ENCODE results near the gene HOXB2. TPM values are rescaled to one million over a fixed set of nuclear protein-coding genes. Genes with fewer than 3 reads are reported as not detected.

The HOXB2 gene
- total RNA-seq, 1 donor from 2014 or later = 5.6 TPM

DNA sequence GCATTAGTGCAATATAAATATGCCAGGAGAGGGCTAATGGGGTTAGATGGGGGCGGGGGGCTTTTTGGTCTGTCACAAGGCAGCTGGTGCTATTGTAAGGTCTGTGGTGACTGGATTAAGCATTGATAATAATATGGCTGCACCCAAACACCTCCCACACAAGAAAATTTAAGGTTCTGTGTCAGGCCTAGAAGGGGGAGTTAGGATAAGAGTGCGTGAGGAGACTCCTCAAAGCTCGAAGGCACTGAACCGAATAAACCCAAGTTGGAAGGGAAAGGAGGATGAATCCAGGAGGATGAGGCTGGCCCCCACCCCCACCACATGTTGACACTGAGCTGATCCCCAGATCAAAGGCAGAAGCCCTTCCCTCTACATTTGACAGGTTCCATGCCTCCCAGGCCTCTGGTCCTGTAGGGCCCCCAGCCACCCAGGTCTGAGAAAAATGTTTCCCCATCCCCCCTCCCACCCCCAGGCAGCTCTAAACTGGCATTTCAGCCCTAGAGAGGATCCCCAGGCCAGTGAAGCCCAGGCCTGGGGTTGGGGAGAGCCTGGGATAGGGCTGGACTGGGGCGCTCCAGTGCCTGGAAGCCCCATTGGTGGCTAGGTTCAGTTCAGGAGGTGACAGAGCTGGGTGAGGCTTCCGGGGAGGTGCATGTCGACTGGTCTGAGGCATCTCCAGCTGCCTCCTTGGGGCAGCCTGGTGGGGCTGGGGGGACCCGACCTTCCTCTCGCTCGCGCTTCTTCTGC, 15.8 kb downstream of the HOXB2 start:
- H3K36me3 ChIP-seq = no peaks in the 10 kb centered on the region
- H3K27me3 ChIP-seq (ENCODE audit: low read depth) = peaks cover 51% of the 10 kb centered on the region
- H3K9me3 ChIP-seq = no peaks in the 10 kb centered on the region
- TF ChIP-seq, protein P1, sequence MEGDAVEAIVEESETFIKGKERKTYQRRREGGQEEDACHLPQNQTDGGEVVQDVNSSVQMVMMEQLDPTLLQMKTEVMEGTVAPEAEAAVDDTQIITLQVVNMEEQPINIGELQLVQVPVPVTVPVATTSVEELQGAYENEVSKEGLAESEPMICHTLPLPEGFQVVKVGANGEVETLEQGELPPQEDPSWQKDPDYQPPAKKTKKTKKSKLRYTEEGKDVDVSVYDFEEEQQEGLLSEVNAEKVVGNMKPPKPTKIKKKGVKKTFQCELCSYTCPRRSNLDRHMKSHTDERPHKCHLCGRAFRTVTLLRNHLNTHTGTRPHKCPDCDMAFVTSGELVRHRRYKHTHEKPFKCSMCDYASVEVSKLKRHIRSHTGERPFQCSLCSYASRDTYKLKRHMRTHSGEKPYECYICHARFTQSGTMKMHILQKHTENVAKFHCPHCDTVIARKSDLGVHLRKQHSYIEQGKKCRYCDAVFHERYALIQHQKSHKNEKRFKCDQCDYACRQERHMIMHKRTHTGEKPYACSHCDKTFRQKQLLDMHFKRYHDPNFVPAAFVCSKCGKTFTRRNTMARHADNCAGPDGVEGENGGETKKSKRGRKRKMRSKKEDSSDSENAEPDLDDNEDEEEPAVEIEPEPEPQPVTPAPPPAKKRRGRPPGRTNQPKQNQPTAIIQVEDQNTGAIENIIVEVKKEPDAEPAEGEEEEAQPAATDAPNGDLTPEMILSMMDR (IDR thresholded peaks at IDR 0.05) = no peak
- ATAC-seq = no peak
- intact Hi-C loops (cut with DNase I) = no loop called here
- DNase-seq = no peak
- H3K27ac ChIP-seq = no peak overlapping the region
- H3K4me3 ChIP-seq = no peak overlapping the region
- H3K4me1 ChIP-seq = no peaks in the 10 kb centered on the region

DNA sequence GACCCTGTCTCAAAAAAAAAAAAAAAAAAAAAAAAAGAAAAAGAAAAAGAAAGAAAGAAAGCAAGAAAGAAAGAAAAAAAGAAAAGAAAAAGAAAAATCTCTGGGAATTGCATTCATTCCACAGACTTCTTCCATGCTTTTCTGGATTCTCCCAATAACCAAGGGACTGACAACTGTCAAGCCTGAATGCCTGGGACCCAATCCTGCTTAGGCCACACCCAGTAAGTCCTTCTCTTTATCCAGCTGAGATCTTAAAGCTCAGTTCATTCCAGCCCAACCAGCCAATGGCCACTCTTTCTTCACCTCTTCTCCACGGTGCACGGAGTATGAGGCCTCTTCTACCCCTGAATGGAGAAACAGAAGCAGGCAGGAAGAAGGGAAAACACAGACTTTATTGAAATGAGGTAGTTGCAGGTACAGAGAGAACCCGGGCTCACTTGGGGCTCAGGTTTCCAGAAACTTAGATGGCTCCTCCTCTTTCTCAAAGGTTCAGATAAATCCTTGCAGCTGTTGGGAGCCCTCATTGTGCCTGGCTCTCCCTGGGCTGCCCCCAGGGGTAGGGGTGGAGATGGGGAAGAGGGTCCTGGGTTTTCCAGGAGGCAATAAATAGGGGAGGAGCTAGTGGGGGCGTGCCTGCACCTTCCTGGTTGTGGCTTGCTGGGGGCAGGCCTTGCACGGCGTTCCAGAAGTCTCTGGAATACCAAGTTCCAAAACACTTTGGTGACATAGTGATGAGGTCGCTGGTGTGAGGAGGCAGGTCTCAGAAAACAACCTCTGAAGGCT, 16.6 kb downstream of the HOXB2 start:
- no peak overlapping the region for H3K4me3 ChIP-seq
- no peaks in the 10 kb centered on the region for H3K36me3 ChIP-seq
- intact Hi-C loops (cut with DNase I) = no loop called here
- no peak for DNase-seq
- no peaks in the 10 kb centered on the region for H3K4me1 ChIP-seq
- no peak for ATAC-seq
- no peak overlapping the region for H3K27ac ChIP-seq
- peaks cover 55% of the 10 kb centered on the region for H3K27me3 ChIP-seq (ENCODE audit: low read depth)
- H3K9me3 ChIP-seq = no peaks in the 10 kb centered on the region
- TF ChIP-seq, protein P1 (IDR thresholded peaks at IDR 0.05) = no peak

DNA sequence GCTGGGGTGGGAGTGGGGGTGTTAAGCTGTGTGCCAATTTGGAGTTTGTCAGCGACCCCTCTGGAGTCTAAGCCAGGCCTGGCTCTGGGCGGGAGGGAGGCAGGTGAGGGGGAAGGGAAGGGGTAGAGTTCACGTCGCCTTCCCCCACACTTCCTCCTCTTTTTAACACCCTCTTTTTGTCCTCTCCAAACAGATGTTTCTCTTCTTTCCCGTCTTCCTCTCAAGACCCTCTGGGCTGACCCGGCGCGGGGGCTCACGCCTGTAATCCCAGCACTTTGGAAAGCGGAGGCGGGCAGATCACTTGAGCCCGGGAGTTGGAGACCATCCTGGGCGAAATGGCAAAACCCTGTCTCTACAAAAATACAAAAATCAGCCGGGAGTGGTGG, 17.4 kb downstream of the HOXB2 start:
- Histone ChIP-seq H3K27me3 (ENCODE audit: low read depth) (peaks cover 55% of the 10 kb centered on the region), H3K9me3 (no peaks in the 10 kb centered on the region), H3K36me3 (no peaks in the 10 kb centered on the region), H3K27ac (no peak overlapping the region), H3K4me1 (no peaks in the 10 kb centered on the region), H3K4me3 (peak overlapping the region; percentile 25)
- no peak for ATAC-seq
- TF ChIP-seq, protein P1 (IDR thresholded peaks at IDR 0.05) = no peak
- DNase-seq = no peak
- intact Hi-C loops (cut with DNase I) = no loop called here

DNA sequence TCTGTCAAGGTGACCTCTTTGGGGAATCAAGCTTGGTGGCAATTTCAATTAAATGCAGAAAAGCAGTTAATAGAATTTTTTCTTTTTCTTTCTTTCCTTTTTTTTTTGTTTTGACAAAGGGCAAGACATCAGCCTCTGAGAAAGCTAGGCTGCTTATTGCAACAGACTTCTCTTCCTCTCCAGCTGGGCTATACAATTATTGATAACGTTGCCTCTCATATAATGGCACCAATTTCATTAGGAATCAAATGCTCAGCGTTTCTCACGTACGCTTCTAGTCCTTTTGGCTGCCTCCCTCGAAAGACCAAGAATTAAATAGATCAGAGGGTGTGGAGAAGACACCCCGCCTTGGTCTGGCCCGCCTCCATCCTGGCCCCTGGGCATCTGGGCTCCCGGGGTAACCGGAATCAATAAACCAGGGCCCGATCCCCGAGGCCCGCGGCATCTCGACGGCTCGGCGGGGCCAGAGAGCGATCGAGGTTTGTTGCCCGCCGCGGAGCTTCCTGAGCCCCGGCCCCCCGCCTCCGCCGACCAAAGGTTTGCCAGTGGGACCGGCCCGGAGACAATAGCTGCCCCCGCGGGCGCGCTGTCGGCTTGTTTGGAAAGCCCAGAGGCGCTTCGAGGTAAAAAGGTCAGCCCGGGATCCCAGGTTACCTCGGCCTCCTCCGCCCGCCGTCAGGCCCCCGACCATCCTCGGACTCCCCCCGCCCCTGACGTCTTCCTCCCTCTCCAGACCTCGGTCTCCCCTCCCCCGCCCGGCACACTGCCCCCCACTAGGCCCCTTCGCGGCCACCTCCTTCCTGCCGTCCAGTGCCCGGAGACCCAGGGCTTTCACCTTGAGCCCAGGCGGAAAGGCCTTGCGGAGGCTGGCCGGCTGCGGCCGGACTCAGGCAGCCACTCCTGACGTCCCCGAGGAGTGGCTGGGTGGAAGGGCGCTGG, 18.0 kb downstream of the HOXB2 start:
- Histone ChIP-seq H3K27me3 (ENCODE audit: low read depth) (peaks cover 55% of the 10 kb centered on the region), H3K4me3 (peak overlapping the region; percentile 25)
- peak in 1 of 2 donors; percentile 25 for ATAC-seq

More for the DNA sequence above, 18.0 kb downstream of the HOXB2 start:
- Histone ChIP-seq H3K9me3 (no peaks in the 10 kb centered on the region), H3K36me3 (no peaks in the 10 kb centered on the region), H3K27ac (no peak overlapping the region), H3K4me1 (peaks cover 4% of the 10 kb centered on the region)
- no peak for DNase-seq
- intact Hi-C loops (cut with DNase I) = no loop called here
- TF ChIP-seq, protein P1 (IDR thresholded peaks at IDR 0.05) = no peak

Data from lower lobe of right lung (tissue), 2 donors.